ENCODE measurements around the gene PPIL1.

The PPIL1 gene

DNA sequence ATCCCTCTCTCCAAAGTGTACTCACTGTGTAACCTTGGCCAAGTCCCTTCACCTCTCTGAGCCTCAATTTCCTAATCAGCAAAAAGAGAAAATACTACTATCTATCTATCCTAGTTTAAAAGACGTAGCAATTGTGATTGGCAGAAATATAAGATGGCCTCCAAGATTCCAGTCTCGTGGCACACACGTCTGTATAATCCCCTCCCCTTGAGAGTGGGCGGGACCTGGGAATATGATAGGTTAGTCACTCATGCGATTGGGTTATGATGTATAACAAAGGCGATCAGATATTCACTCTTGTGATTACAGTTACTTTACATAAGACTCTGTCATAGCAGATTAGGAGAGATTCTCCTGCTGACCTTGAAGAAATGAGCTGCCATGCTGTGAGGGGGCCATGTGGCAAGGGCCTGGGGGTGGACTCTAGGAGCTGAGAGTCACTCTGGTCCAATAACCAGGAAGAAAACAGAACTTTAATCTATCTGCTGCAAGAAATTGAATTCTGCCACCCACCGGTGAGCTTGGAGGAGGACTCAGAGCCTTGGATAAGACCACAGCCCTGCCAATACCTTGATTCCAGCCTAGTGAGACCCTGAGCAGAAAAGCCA, 41.3 kb downstream of the PPIL1 start:
- DNase-seq: no peak

GRCh38 chr6:36832313-36832712, 42.3 kb downstream of the PPIL1 start:
- H2AFZ ChIP-seq (ENCODE audit: low read length): no peak overlapping the region
- H3K4me3 ChIP-seq (ENCODE audit: low read length): no peak overlapping the region
- no peak for TF ChIP-seq CTCF (IDR thresholded peaks at IDR 0.05; ENCODE audit: low read length)
- TF ChIP-seq EZH2 (optimal IDR thresholded peaks at IDR 0.05; ENCODE audit: low read depth, low read length): no peak
- H3K27me3 ChIP-seq (replicated peaks; ENCODE audit: insufficient read depth, low read length): no peaks in the 10 kb centered on the region
- H3K36me3 ChIP-seq (replicated peaks; ENCODE audit: insufficient read depth, low read length): no peaks in the 10 kb centered on the region
- no peaks in the 10 kb centered on the region for H3K9me2 ChIP-seq (replicated peaks; ENCODE audit: insufficient read depth, low read length)
- no peaks in the 10 kb centered on the region for H3K79me2 ChIP-seq (ENCODE audit: low read length)
- no peaks in the 10 kb centered on the region for H3K4me1 ChIP-seq (ENCODE audit: low read length)
- H3K9ac ChIP-seq (ENCODE audit: low read length): no peak overlapping the region
- no peaks in the 10 kb centered on the region for H3F3A ChIP-seq (ENCODE audit: insufficient read depth, low read length)
- H3K4me2 ChIP-seq (ENCODE audit: low read depth, low read length): no peak overlapping the region
- no peak overlapping the region for H3K27ac ChIP-seq (ENCODE audit: low read length)
- no peak for DNase-seq
- no peaks in the 10 kb centered on the region for H4K20me1 ChIP-seq (ENCODE audit: insufficient read depth, low read length)
- no peaks in the 10 kb centered on the region for H3K9me3 ChIP-seq (replicated peaks; ENCODE audit: insufficient read depth, low read length)

More for the DNA sequence above, 41.3 kb downstream of the PPIL1 start:
- Histone ChIP-seq H3K27me3 (replicated peaks; ENCODE audit: insufficient read depth, low read length) (no peaks in the 10 kb centered on the region), H3K9me2 (replicated peaks; ENCODE audit: insufficient read depth, low read length) (no peaks in the 10 kb centered on the region), H3K9ac (ENCODE audit: low read length) (no peak overlapping the region), H3F3A (ENCODE audit: insufficient read depth, low read length) (no peaks in the 10 kb centered on the region), H4K20me1 (ENCODE audit: insufficient read depth, low read length) (no peaks in the 10 kb centered on the region), H3K4me2 (ENCODE audit: low read depth, low read length) (no peak overlapping the region), H3K79me2 (ENCODE audit: low read length) (no peaks in the 10 kb centered on the region), H3K36me3 (replicated peaks; ENCODE audit: insufficient read depth, low read length) (no peaks in the 10 kb centered on the region), H3K27ac (ENCODE audit: low read length) (no peak overlapping the region), H3K4me1 (ENCODE audit: low read length) (no peaks in the 10 kb centered on the region), H3K4me3 (ENCODE audit: low read length) (no peak overlapping the region), H2AFZ (ENCODE audit: low read length) (no peak overlapping the region), H3K9me3 (replicated peaks; ENCODE audit: insufficient read depth, low read length) (no peaks in the 10 kb centered on the region)
- no peak for TF ChIP-seq EZH2 (optimal IDR thresholded peaks at IDR 0.05; ENCODE audit: low read depth, low read length)
- TF ChIP-seq EZH2phosphoT487 (IDR thresholded peaks at IDR 0.05; ENCODE audit: low read length): no peak
- TF ChIP-seq CTCF (IDR thresholded peaks at IDR 0.05; ENCODE audit: low read length): no peak

- TF ChIP-seq EZH2phosphoT487 (IDR thresholded peaks at IDR 0.05; ENCODE audit: low read length): no peak
- DNase-seq: no peak
- no peaks in the 10 kb centered on the region for H3K9me3 ChIP-seq (replicated peaks; ENCODE audit: insufficient read depth, low read length)
- H3F3A ChIP-seq (ENCODE audit: insufficient read depth, low read length): no peaks in the 10 kb centered on the region
- H3K79me2 ChIP-seq (ENCODE audit: low read length): no peaks in the 10 kb centered on the region
- no peaks in the 10 kb centered on the region for H3K4me1 ChIP-seq (ENCODE audit: low read length)
- no peaks in the 10 kb centered on the region for H3K36me3 ChIP-seq (replicated peaks; ENCODE audit: insufficient read depth, low read length)
- H3K27me3 ChIP-seq (replicated peaks; ENCODE audit: insufficient read depth, low read length): no peaks in the 10 kb centered on the region
- no peaks in the 10 kb centered on the region for H4K20me1 ChIP-seq (ENCODE audit: insufficient read depth, low read length)
- H3K4me3 ChIP-seq (ENCODE audit: low read length): no peak overlapping the region
- no peak overlapping the region for H2AFZ ChIP-seq (ENCODE audit: low read length)
- no peaks in the 10 kb centered on the region for H3K9me2 ChIP-seq (replicated peaks; ENCODE audit: insufficient read depth, low read length)
- no peak overlapping the region for H3K9ac ChIP-seq (ENCODE audit: low read length)
- no peak overlapping the region for H3K27ac ChIP-seq (ENCODE audit: low read length)
- H3K4me2 ChIP-seq (ENCODE audit: low read depth, low read length): no peak overlapping the region
These were observed 44.0 kb downstream of the PPIL1 start for GRCh38 chr6:36830577-36830976.

DNA sequence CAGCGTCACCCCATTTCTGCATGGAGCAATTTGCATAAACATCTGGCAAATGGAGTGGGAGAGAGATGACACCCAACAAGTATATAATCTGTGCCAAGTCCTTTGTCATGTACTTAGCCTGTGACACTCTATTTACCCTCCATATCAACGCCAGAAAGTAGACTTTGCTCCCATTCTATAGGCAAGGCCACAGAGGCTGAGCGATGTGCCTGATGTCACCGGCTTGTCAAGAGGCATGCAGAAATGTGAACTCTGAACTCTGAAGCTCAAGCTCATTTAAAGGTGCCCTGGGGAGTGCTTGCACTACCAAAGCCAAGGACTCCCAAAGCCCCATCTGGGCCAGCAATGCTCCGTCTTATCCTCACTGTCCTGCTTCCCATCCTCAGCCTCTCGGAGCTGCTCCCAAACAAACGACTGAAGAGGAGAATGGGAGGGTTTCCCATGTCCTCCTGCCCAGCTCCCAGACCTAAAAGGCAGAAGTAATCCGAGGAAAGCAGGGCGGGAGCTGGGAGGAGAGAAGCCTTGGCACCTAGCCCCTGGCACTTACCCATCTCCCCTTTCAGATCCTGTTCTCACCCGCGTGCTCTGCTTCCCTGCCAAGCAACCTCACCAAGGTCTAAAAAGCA, 44.6 kb downstream of the PPIL1 start:
- no peak overlapping the region for H3K9ac ChIP-seq (ENCODE audit: low read length)
- no peaks in the 10 kb centered on the region for H3K36me3 ChIP-seq (replicated peaks; ENCODE audit: insufficient read depth, low read length)
- TF ChIP-seq CTCF (IDR thresholded peaks at IDR 0.05; ENCODE audit: low read length) (no peak), EZH2phosphoT487 (IDR thresholded peaks at IDR 0.05; ENCODE audit: low read length) (no peak), EZH2 (optimal IDR thresholded peaks at IDR 0.05; ENCODE audit: low read depth, low read length) (no peak)
- H3K9me2 ChIP-seq (replicated peaks; ENCODE audit: insufficient read depth, low read length): no peaks in the 10 kb centered on the region
- H2AFZ ChIP-seq (ENCODE audit: low read length): no peak overlapping the region
- H3K9me3 ChIP-seq (replicated peaks; ENCODE audit: insufficient read depth, low read length): no peaks in the 10 kb centered on the region
- no peaks in the 10 kb centered on the region for H3K27me3 ChIP-seq (replicated peaks; ENCODE audit: insufficient read depth, low read length)
- H4K20me1 ChIP-seq (ENCODE audit: insufficient read depth, low read length): no peaks in the 10 kb centered on the region
- no peak overlapping the region for H3K27ac ChIP-seq (ENCODE audit: low read length)
- no peak for DNase-seq
- no peaks in the 10 kb centered on the region for H3K4me1 ChIP-seq (ENCODE audit: low read length)
- no peaks in the 10 kb centered on the region for H3K79me2 ChIP-seq (ENCODE audit: low read length)
- H3F3A ChIP-seq (ENCODE audit: insufficient read depth, low read length): no peaks in the 10 kb centered on the region
- H3K4me2 ChIP-seq (ENCODE audit: low read depth, low read length): no peak overlapping the region
- no peak overlapping the region for H3K4me3 ChIP-seq (ENCODE audit: low read length)

Data from MM.1S (cell line).